ENCODE data around the gene DMRTC2.
A peak's percentile ranks its signal among the peaks of the same experiment; 100 is the strongest.

The DMRTC2 gene

GRCh38 chr19:41876847-41877832 lies 32.3 kb downstream of the DMRTC2 start, which contains the start of gene CD79A:
Gene CD79A, plus strand, starts transcription at chr19:41877279. Its CDS starts 26 bp downstream, at chr19:41877305.
- Histone ChIP-seq H3K27ac (no peak within 1 kb of the TSS), H3K36me3 (ENCODE audit: insufficient read depth) (no peaks in the 10 kb centered on the region), H3K4me3 (IDR thresholded peaks at IDR 0.05; ENCODE audit: insufficient read depth, low read depth, low read length) (no peak within 1 kb of the TSS), H3K4me2 (0 out of 2 replicates have a peak within 1 kb of the TSS, but pooled peaks have one; percentile 26), H4K20me1 (ENCODE audit: insufficient read depth) (no peaks in the 10 kb centered on the region), H3K4me1 (ENCODE audit: low read depth, poor library complexity, severe bottlenecking) (peaks cover 31% of the 10 kb centered on the region), H3K27me3 (ENCODE audit: insufficient read depth, low read depth) (peaks cover 3% of the 10 kb centered on the region; the same call in 1 of the 2 replicates), H3K9ac (no peak within 1 kb of the TSS), H2AFZ (ENCODE audit: low read depth) (no peak within 1 kb of the TSS), H3K79me2 (ENCODE audit: insufficient read depth, low read depth) (no peaks in the 10 kb centered on the region)
- TF ChIP-seq, protein P1, sequence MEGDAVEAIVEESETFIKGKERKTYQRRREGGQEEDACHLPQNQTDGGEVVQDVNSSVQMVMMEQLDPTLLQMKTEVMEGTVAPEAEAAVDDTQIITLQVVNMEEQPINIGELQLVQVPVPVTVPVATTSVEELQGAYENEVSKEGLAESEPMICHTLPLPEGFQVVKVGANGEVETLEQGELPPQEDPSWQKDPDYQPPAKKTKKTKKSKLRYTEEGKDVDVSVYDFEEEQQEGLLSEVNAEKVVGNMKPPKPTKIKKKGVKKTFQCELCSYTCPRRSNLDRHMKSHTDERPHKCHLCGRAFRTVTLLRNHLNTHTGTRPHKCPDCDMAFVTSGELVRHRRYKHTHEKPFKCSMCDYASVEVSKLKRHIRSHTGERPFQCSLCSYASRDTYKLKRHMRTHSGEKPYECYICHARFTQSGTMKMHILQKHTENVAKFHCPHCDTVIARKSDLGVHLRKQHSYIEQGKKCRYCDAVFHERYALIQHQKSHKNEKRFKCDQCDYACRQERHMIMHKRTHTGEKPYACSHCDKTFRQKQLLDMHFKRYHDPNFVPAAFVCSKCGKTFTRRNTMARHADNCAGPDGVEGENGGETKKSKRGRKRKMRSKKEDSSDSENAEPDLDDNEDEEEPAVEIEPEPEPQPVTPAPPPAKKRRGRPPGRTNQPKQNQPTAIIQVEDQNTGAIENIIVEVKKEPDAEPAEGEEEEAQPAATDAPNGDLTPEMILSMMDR (conservative IDR thresholded peaks at IDR 0.05; ENCODE audit: low read depth, low read length), result no peak

DNA sequence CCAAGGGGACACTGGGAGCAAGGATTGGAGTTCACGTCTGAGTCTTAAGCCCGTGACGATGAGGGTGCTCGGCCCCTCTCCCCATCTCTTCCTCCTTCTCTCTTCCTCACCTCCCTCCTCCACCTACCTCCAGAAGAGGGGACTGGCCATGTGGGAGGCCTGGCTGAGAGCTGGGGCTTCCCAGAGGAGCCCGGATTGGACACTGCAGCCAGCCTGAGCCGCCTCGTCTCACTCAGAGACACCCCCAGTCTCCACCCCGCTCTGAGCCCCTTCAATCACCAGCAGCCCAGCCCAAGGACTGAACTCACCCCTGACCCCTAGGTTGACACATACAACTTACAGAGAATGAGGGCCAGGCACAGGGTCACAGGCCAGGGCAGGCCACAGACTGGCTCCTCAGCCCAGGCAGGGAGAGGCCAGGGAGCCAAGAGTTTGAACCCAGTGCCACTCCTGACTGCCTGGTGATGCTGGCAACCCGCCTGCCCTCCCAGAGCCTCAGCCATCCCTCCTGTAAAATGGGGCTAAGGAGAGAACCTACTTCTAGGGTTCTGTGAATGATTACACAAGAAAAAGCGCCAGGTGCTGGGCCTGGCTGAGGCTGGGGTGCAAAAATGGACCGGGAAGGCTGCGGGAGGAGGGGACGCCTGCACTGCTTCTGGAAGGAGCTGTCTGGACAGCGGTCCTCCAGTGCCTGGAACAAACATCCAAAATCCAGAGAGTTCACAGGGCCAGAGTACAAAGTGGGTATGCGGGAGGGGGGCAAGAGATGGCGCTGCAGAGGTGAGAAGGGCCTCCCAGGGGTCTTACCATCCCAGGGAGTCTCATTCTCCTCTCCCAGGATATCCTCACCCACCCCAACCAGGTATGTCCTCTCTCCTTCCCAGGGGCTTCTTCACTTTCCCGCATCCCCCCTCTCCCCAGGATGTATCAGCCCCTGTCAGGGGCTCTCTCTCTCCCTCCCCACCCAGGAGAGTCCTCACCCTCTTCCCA lies 33.4 kb downstream of the DMRTC2 start:
- no peaks in the 10 kb centered on the region for H3K36me3 ChIP-seq (ENCODE audit: insufficient read depth)
- H3K79me2 ChIP-seq (ENCODE audit: insufficient read depth, low read depth), result no peaks in the 10 kb centered on the region
- H4K20me1 ChIP-seq (ENCODE audit: insufficient read depth), result no peaks in the 10 kb centered on the region
- H2AFZ ChIP-seq (ENCODE audit: low read depth), result no peak overlapping the region
- H3K27ac ChIP-seq, result no peak overlapping the region
- H3K4me1 ChIP-seq (ENCODE audit: low read depth, poor library complexity, severe bottlenecking), result peaks cover 24% of the 10 kb centered on the region
- H3K27me3 ChIP-seq (ENCODE audit: insufficient read depth, low read depth), result peaks cover 5% of the 10 kb centered on the region; the same call in 1 of the 2 replicates
- no peak overlapping the region for H3K4me2 ChIP-seq
- H3K4me3 ChIP-seq (IDR thresholded peaks at IDR 0.05; ENCODE audit: insufficient read depth, low read depth, low read length), result no peak overlapping the region
- no peak overlapping the region for H3K9ac ChIP-seq
- TF ChIP-seq, protein P1 (conservative IDR thresholded peaks at IDR 0.05; ENCODE audit: low read depth, low read length), result no peak

- Histone ChIP-seq H3K27ac (no peak overlapping the region), H3K4me3 (IDR thresholded peaks at IDR 0.05; ENCODE audit: insufficient read depth, low read depth, low read length) (no peak overlapping the region), H3K36me3 (ENCODE audit: insufficient read depth) (no peaks in the 10 kb centered on the region), H3K9ac (no peak overlapping the region), H3K79me2 (ENCODE audit: insufficient read depth, low read depth) (no peaks in the 10 kb centered on the region), H3K4me2 (no peak overlapping the region), H2AFZ (ENCODE audit: low read depth) (no peak overlapping the region), H3K4me1 (ENCODE audit: low read depth, poor library complexity, severe bottlenecking) (peaks cover 23% of the 10 kb centered on the region), H4K20me1 (ENCODE audit: insufficient read depth) (no peaks in the 10 kb centered on the region), H3K27me3 (ENCODE audit: insufficient read depth, low read depth) (peaks cover 5% of the 10 kb centered on the region; the same call in 1 of the 2 replicates)
- TF ChIP-seq, protein P1 (conservative IDR thresholded peaks at IDR 0.05; ENCODE audit: low read depth, low read length), result no peak
These were observed 34.2 kb downstream of the DMRTC2 start for GRCh38 chr19:41879080-41879479.

- Histone ChIP-seq H3K4me1 (ENCODE audit: low read depth, poor library complexity, severe bottlenecking) (peaks cover 26% of the 10 kb centered on the region), H3K27me3 (ENCODE audit: insufficient read depth, low read depth) (peaks cover 5% of the 10 kb centered on the region; the same call in 1 of the 2 replicates), H3K9ac (no peak overlapping the region), H3K4me2 (no peak overlapping the region), H3K79me2 (ENCODE audit: insufficient read depth, low read depth) (peaks cover 4% of the 10 kb centered on the region; the same call in 1 of the 2 replicates), H3K36me3 (ENCODE audit: insufficient read depth) (no peaks in the 10 kb centered on the region), H2AFZ (ENCODE audit: low read depth) (no peak overlapping the region), H4K20me1 (ENCODE audit: insufficient read depth) (no peaks in the 10 kb centered on the region), H3K4me3 (IDR thresholded peaks at IDR 0.05; ENCODE audit: insufficient read depth, low read depth, low read length) (no peak overlapping the region), H3K27ac (no peak overlapping the region)
- TF ChIP-seq, protein P1 (conservative IDR thresholded peaks at IDR 0.05; ENCODE audit: low read depth, low read length), result no peak
These were observed 35.0 kb downstream of the DMRTC2 start for GRCh38 chr19:41879670-41880328.

Measured in KMS-11 (cell line).